Esophagus muscularis mucosa (tissue), 4 donors: ENCODE data around the gene CDY2A. TPM values are rescaled to one million over a fixed set of nuclear protein-coding genes. Genes with fewer than 3 reads are reported as not detected.
"Not testable (repeated sequence)": the region's sequence is repeated elsewhere in the genome, so short reads cannot be mapped to it uniquely, and the experiment has no call there.

ENCODE experiments used
- DNase-seq: peaks from one replicate; pipeline ENCODE4 v3.0.0-alpha.2; 2017; ENCODE audit errors: extremely low spot score
- H3K27ac ChIP-seq, 4 donors: fragments of 200-600 bp; sonication (generic); replicated peaks in 1 of 4; 1 replicate in 3 of 4; 2 replicates in 1 of 4; pipeline ENCODE4 v1.5.1; 2016 to 2019; ENCODE audit warnings: mild to moderate bottlenecking in 1 of 4
- H3K27me3 ChIP-seq, 4 donors: fragments of 200-600 bp; sonication (generic); one replicate each; pipeline versions ENCODE4 v1.5.1 to v1.6.0; 2016 to 2019
- H3K36me3 ChIP-seq, 4 donors: fragments of 200-600 bp; sonication (generic); one replicate each; pipeline ENCODE4 v1.5.1; 2016 to 2019
- H3K4me1 ChIP-seq, 4 donors: fragments of 200-600 bp; sonication (generic); one replicate each; pipeline ENCODE4 v1.5.1; 2016 to 2019
- H3K4me3 ChIP-seq, 4 donors: fragments of 200-600 bp; sonication (generic); 1 replicate in 2 of 4; 2 replicates in 2 of 4; pipeline ENCODE4 v1.5.1; 2016 to 2019; ENCODE audit warnings: mild to moderate bottlenecking in 4 of 4, moderate library complexity in 1 of 4
- H3K9me3 ChIP-seq, 4 donors: fragments of 200-600 bp; sonication (generic); 1 replicate in 3 of 4; 2 replicates in 1 of 4; pipeline ENCODE4 v1.5.1; 2016 to 2019
- WGBS: methylation state at CpG from one replicate; pipeline ENCODE4 v1.1.5; 2018; 5-methylcytosine and 5-hydroxymethylcytosine counted together
- intact Hi-C: fragments of 100-400 bp; cut with DNase I; formaldehyde crosslinking; loops from one replicate; pipeline ENCODE4 v1.15.1; 2023
- total RNA-seq, 4 donors: library from RNA; depleted of rRNA; stranded (reverse); fragments of >200 nt; gene quantifications; one replicate each; pipeline versions ENCODE4 v1.1.0 to v1.2.1, GENCODE V29; 2016

CDY2A gene
- not detected for total RNA-seq

DNA sequence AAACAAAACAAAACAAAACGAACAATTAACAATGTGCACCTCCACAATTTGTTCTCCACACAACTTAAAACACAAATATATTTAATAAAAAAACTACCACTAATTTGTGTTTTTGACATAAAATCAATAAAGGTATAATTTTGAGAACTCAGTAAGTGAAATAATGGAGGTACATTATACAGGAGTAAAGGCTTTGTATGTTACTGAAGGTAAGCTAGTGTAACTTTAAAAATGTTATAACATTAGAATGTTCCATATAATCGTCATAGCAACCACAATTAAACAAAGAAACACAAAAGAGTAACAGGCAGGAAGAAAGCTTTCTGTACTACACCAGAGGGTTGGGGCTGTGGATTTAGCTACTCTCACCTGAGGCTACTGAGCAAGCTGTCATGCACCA lies at the start of gene CDY2A:
CDY2A (plus strand) TSS at position 301 of the 400 bp plus-strand sequence. CDS start 328 bp downstream, outside the sequence.
- H3K27ac ChIP-seq, H3K4me1 ChIP-seq, H3K36me3 ChIP-seq, H3K9me3 ChIP-seq, H3K4me3 ChIP-seq, DNase-seq, intact Hi-C loops, H3K27me3 ChIP-seq: not testable (repeated sequence)
- no CpG with 5 or more reads among the region's 2 CpGs for WGBS

GRCh38 chrY:17997586-17997985 lies 28.0 kb upstream of the CDY2A start:
- H3K9me3 ChIP-seq, DNase-seq, H3K4me3 ChIP-seq, H3K36me3 ChIP-seq, H3K27ac ChIP-seq, H3K27me3 ChIP-seq, intact Hi-C loops, H3K4me1 ChIP-seq: not testable (repeated sequence)
- WGBS = no CpG with 5 or more reads among the region's 3 CpGs

- H3K36me3 ChIP-seq, H3K4me3 ChIP-seq, H3K9me3 ChIP-seq, H3K4me1 ChIP-seq, H3K27ac ChIP-seq, H3K27me3 ChIP-seq, DNase-seq, intact Hi-C loops: not testable (repeated sequence)
- WGBS = no CpG with 5 or more reads among the region's 2 CpGs
These were observed 27.3 kb upstream of the CDY2A start for GRCh38 chrY:17998266-17998665.

DNA sequence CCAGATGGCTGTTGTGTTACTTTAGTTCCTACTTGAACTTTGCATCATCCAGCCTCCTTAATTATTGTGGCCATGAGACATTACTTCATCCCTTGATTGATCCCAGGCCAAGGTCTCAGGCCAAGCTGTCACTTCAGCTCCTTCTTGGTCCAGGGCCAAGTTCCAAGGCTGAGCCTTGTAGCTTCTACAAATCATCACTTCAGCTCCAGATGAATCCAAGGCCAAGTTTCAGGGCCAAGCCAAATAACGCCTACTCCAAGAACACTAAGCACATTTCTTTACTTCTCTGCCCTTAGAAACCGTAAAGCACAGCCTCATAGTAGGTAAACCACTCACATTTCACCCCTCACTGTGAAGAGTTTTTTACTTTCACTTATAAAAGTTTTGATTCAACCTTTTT lies 1.7 kb upstream of the CDY2A start:
- H3K4me1 ChIP-seq, DNase-seq, H3K4me3 ChIP-seq, H3K27me3 ChIP-seq, intact Hi-C loops, H3K9me3 ChIP-seq, H3K36me3 ChIP-seq, H3K27ac ChIP-seq: not testable (repeated sequence)
- WGBS = no CpG with 5 or more reads among the region's 2 CpGs

- H3K36me3 ChIP-seq, H3K27ac ChIP-seq, H3K4me1 ChIP-seq, DNase-seq, H3K4me3 ChIP-seq, intact Hi-C loops, H3K27me3 ChIP-seq, H3K9me3 ChIP-seq: not testable (repeated sequence)
- no CpG with 5 or more reads among the region's 1 CpG for WGBS
These were observed 3.3 kb downstream of the CDY2A start for GRCh38 chrY:18028845-18029244.

DNA sequence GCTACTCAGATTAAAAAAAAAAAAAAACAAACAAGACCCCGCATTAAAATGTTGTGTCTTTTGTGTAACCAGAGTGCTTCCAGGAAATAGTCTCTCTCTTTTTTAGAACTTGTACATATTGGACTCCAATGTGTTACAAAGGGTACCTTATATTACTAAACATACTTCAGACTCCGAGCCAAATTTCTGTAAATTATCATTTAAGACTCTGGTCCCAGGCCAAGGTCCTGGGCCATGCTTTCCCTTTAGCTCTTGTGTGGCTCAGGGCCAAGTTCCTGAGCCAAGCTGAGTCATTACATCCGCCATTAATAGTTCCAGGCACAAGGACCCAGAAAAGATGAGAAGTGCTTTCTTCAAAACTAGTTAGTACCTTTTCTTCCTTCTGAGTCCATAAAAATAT lies 4.6 kb downstream of the CDY2A start:
- H3K4me3 ChIP-seq, H3K9me3 ChIP-seq, H3K27me3 ChIP-seq, H3K27ac ChIP-seq, H3K4me1 ChIP-seq, intact Hi-C loops, H3K36me3 ChIP-seq, DNase-seq: not testable (repeated sequence)
- WGBS = no CpG with 5 or more reads among the region's 3 CpGs

DNA sequence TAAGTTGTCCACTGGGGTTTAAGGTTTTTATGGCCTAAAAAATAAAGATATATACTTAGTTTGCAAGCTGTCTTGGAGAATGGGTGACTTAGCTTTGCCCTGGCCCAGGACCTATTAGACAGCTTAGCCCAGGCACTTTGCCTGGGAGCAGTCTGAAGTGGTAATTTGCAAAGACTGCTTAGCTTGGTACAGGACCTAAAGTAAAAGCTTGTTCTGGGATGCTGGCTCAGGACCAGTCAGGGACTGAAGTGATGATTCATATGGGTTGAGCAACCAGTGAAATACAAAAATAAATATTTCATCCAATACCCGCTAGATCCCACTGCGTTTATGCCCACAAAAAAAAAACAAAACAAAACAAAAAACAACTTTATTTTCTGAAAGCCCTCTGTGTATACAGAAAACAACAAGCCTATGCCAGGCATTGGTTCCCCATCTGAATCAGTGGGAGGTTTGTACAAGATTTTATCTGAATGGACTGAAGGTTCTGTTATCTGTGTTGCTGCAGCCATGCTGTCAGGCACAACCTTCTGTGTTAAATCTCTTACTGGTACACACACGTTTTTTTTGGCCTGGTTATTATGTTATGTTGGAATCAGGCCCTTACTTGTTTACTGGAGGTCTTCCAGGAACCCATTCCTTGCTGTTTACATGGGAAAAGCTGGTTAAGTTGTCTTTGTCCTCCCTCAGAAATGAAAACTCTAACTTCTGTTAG lies 8.7 kb downstream of the CDY2A start:
- H3K27me3 ChIP-seq, H3K36me3 ChIP-seq, H3K27ac ChIP-seq, DNase-seq, intact Hi-C loops, H3K4me1 ChIP-seq, H3K4me3 ChIP-seq, H3K9me3 ChIP-seq: not testable (repeated sequence)
- WGBS = no CpG with 5 or more reads among the region's 3 CpGs

DNA sequence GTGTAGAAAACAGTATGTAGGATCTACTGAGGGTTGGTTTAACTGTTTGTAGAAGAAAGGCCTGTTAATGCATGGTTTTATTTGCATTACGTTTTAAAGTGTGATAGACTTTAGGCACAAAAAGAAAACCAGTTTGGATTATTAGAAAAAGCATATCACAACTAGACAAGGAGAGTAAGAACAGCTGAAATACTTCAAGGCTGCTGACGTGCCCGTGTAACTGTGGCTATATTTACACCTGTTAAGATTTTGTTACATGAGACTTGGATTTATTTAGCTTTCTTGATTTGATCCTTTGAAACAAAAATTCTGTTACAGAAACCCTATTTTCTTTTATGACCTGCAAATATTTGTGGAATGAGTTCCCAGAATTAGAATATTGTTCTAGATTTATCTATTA lies 9.3 kb downstream of the CDY2A start:
- H3K27me3 ChIP-seq, intact Hi-C loops, H3K4me1 ChIP-seq, H3K4me3 ChIP-seq, H3K36me3 ChIP-seq, H3K27ac ChIP-seq, DNase-seq, H3K9me3 ChIP-seq: not testable (repeated sequence)
- WGBS = no CpG with 5 or more reads among the region's 3 CpGs

DNA sequence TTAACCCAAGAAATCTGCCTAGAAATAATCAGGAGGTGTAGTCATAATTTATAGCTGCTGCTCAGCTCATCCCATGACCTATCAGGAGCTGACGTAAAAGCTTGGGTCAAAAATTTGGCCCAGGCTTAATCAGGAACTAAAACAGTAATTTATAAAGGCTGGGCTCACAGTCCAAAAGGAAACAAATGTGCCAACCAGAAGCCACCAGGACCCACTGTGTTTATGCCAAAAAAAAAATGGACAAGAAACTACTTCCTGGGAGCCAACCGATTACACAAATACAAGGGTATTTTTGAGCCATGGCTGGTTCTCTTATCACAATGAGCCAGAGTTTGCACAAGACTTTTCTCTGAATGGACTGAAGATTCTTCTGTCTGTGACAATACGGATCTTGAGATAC lies 19.4 kb downstream of the CDY2A start:
- DNase-seq, H3K9me3 ChIP-seq, H3K27me3 ChIP-seq, H3K4me3 ChIP-seq, intact Hi-C loops, H3K27ac ChIP-seq, H3K36me3 ChIP-seq, H3K4me1 ChIP-seq: not testable (repeated sequence)
- no CpG with 5 or more reads among the region's 3 CpGs for WGBS

DNA sequence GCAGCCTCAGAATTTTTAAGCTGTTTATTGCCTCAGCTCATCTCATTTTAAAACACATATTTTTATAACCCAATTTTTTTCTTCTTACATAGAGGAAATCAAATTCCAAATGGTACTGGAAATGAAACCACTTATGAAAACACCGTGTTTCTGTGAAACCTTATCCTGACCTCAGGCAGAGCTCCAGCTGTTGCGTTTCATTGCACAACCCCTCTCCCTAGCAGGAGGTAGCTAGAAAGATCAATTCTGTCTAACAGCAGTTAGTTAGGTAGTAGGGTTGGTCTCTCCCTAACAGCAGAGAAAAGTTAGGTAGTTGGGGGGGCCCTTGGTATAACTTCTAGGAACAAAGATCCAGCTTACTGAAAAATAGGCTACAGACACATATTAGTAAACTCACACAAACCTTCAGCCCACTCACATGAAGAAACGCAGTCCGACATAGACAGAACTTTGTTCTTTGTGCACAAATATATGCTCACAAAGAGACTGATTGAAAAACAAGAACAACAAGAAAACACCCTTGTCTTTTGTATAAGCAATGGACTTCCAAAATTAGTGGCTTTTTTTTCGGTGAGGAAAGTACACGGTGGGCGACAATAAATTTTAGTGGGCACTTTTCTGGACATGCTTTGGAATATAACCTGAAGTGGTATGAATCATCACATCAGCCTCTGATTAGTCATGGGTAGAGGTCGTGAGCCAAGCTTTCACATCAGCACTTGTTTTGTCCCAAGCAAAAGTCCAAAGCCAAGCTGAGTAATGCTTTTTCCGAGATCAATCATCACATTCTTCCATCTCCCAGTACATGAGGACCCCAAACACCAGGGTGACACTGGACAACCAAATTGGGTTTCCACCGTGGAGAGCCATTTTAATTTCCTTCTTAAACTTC lies 22.8 kb downstream of the CDY2A start:
- WGBS = no CpG with 5 or more reads among the region's 10 CpGs
- H3K4me3 ChIP-seq, H3K36me3 ChIP-seq, H3K27me3 ChIP-seq, intact Hi-C loops, H3K27ac ChIP-seq, DNase-seq, H3K9me3 ChIP-seq, H3K4me1 ChIP-seq: not testable (repeated sequence)

DNA sequence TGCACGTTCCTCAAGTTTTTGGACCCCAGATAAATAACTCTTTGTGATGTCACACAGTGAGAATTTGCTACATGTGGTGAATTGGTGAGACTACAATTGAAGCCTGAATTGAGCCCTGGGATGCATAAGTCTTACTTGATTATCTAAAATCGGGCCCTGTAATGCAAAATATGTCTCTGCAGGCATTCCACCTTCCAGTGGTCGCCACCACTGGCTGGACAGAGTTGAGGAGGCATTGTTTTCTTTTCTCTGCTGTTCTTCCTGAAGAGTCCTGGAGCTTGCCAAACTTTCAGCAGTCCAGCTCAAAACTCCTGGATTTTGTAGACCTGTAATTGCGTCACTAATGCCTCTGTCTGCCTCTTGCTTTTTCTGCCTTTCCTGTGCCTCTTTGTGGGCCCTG lies 23.5 kb downstream of the CDY2A start:
- H3K36me3 ChIP-seq, H3K4me3 ChIP-seq, H3K4me1 ChIP-seq, H3K9me3 ChIP-seq, DNase-seq, H3K27me3 ChIP-seq, H3K27ac ChIP-seq, intact Hi-C loops: not testable (repeated sequence)
- no CpG with 5 or more reads among the region's 4 CpGs for WGBS

GRCh38 chrY:18056473-18056872 lies 30.9 kb downstream of the CDY2A start:
- intact Hi-C loops, H3K27me3 ChIP-seq, H3K9me3 ChIP-seq, H3K4me1 ChIP-seq, DNase-seq, H3K4me3 ChIP-seq, H3K27ac ChIP-seq, H3K36me3 ChIP-seq: not testable (repeated sequence)
- no CpG with 5 or more reads among the region's 3 CpGs for WGBS

DNA sequence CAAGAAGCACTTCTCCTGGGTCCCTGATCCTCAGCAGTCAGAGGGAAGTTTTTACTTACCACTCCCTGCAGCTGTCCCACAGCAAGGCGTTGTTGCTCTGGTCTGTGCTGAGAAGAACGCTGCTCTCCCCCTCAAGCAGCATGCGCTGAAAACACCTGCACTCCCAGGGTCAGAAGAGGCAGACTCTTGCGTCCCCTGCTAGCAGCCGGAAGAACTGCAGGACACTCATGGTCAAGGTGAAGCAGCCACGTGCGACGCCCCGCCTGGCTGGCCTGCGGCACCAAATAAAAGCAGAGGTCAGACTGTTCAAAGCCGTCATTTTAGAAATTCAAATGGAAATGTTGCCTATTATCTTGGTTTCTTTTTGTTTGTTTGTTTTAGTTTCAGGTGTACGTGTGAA lies 47.9 kb downstream of the CDY2A start:
- H3K27ac ChIP-seq, H3K4me3 ChIP-seq, DNase-seq, H3K27me3 ChIP-seq, H3K36me3 ChIP-seq, H3K4me1 ChIP-seq, intact Hi-C loops, H3K9me3 ChIP-seq: not testable (repeated sequence)
- no CpG with 5 or more reads among the region's 12 CpGs for WGBS
